AG09319 (cell line): Measurements from ENCODE around the gene IDH2.

ENCODE experiments used
- DNase-seq: peaks from one replicate; pipeline ENCODE4 v3.0.0-alpha.2; 2010; ENCODE audit warnings: low read depth; ENCODE audit errors: extremely low read depth
- CTCF ChIP-seq: IDR thresholded peaks from 2 replicates; pipeline ENCODE4 v1.5.1; 2011; ENCODE audit warnings: low read depth, mild to moderate bottlenecking, inconsistent platforms, low read length, moderate library complexity

The IDH2 gene

GRCh38 chr15:90059208-90059985, 42.9 kb downstream of the IDH2 start:
- TF ChIP-seq CTCF: no peak
- DNase-seq: no peak

GRCh38 chr15:90058775-90059174, 43.5 kb downstream of the IDH2 start:
- no peak for DNase-seq
- no peak for TF ChIP-seq CTCF

- no peak for TF ChIP-seq CTCF
- DNase-seq: no peak
Measured at GRCh38 chr15:90058308-90058707, 44.0 kb downstream of the IDH2 start.

GRCh38 chr15:90056529-90056928, 45.7 kb downstream of the IDH2 start:
- no peak for DNase-seq
- TF ChIP-seq CTCF: no peak

- no peak for TF ChIP-seq CTCF
- no peak for DNase-seq
Measured at GRCh38 chr15:90055182-90055581, 47.1 kb downstream of the IDH2 start.

- TF ChIP-seq CTCF: no peak
- no peak for DNase-seq
Measured at GRCh38 chr15:90054618-90055097, 47.6 kb downstream of the IDH2 start.

GRCh38 chr15:90053685-90054466, 48.4 kb downstream of the IDH2 start:
- DNase-seq: no peak
- no peak for TF ChIP-seq CTCF
